Neuronal stem cell (in vitro differentiated cells): ENCODE measurements around the gene IFIT1B. TPM values are rescaled to one million over a fixed set of nuclear protein-coding genes. Genes with fewer than 3 reads are reported as not detected.
"Not testable (repeated sequence)": the region's sequence is repeated elsewhere in the genome, so short reads cannot be mapped to it uniquely, and the experiment has no call there.

Experiments used
- DNase-seq: peaks from one replicate; pipeline ENCODE4 v3.0.0-alpha.2; 2013; ENCODE audit warnings: low spot score
- H2AFZ ChIP-seq: one replicate; pipeline ENCODE4 v1.6.1; 2013; ENCODE audit warnings: mild to moderate bottlenecking, low read length, inconsistent platforms
- H2AK5ac ChIP-seq: 2 replicates; pipeline ENCODE4 v1.6.1; 2013; ENCODE audit warnings: low read depth, mild to moderate bottlenecking, inconsistent platforms, low read length, moderate library complexity, mixed read lengths
- H2BK120ac ChIP-seq: 2 replicates; pipeline ENCODE4 v1.6.1; 2013; ENCODE audit warnings: low read depth, mild to moderate bottlenecking, inconsistent platforms, low read length, moderate library complexity, mixed read lengths
- H2BK12ac ChIP-seq: one replicate; pipeline ENCODE4 v1.6.1; 2013; ENCODE audit warnings: low read length, inconsistent platforms
- H2BK15ac ChIP-seq: 2 replicates; pipeline ENCODE4 v1.6.1; 2013; ENCODE audit warnings: mild to moderate bottlenecking, low read length, inconsistent platforms, mixed read lengths
- H2BK5ac ChIP-seq: one replicate; pipeline ENCODE4 v1.6.1; 2013; ENCODE audit warnings: inconsistent platforms, mild to moderate bottlenecking, low read length, moderate library complexity
- H3K14ac ChIP-seq: one replicate; pipeline ENCODE4 v1.6.1; 2013; ENCODE audit warnings: low read length, inconsistent platforms
- H3K18ac ChIP-seq: 2 replicates; pipeline ENCODE4 v1.6.1; 2013; ENCODE audit warnings: low read length, inconsistent platforms
- H3K23ac ChIP-seq: 2 replicates; pipeline ENCODE4 v1.6.1; 2013; ENCODE audit warnings: low read depth, mild to moderate bottlenecking, mixed read lengths, low read length, inconsistent platforms; ENCODE audit not compliant: poor library complexity
- H3K27ac ChIP-seq: replicated peaks from 3 replicates; pipeline ENCODE4 v1.5.1; 2013; ENCODE audit warnings: low read length, inconsistent platforms
- H3K27me3 ChIP-seq, 3 experiments: 2 replicates each; pipeline ENCODE4 v1.6.1; 2013; ENCODE audit warnings: low read length in 3 of 3, mild to moderate bottlenecking in 2 of 3, inconsistent platforms in 1 of 3, low read depth in 1 of 3, mixed read lengths in 1 of 3, moderate library complexity in 1 of 3; ENCODE audit not compliant: control insufficient read depth in 3 of 3, insufficient read depth in 3 of 3
- H3K36me3 ChIP-seq, 2 donors: replicated peaks in 1 of 2; 2 replicates each; pipeline ENCODE4 v1.6.1; 2013; ENCODE audit warnings: low read length in 2 of 2; ENCODE audit not compliant: control insufficient read depth in 2 of 2, insufficient read depth in 2 of 2
- H3K4ac ChIP-seq: 2 replicates; pipeline ENCODE4 v1.6.1; 2013; ENCODE audit warnings: inconsistent platforms, mild to moderate bottlenecking, low read length, moderate library complexity
- H3K4me1 ChIP-seq, 2 donors: 1 replicate in 1 of 2; 2 replicates in 1 of 2; pipeline ENCODE4 v1.6.1; 2013; ENCODE audit warnings: low read length in 2 of 2, low read depth in 1 of 2; ENCODE audit not compliant: control insufficient read depth in 2 of 2, insufficient read depth in 1 of 2
- H3K4me2 ChIP-seq: one replicate; pipeline ENCODE4 v1.6.1; 2013; ENCODE audit warnings: mild to moderate bottlenecking, low read length, inconsistent platforms; ENCODE audit not compliant: insufficient read depth, poor library complexity, severe bottlenecking
- H3K4me3 ChIP-seq, 2 donors: 2 replicates each; pipeline ENCODE4 v1.5.1; 2013; ENCODE audit warnings: low read length in 2 of 2, mild to moderate bottlenecking in 2 of 2, inconsistent platforms in 1 of 2, moderate library complexity in 1 of 2
- H3K79me1 ChIP-seq: one replicate; pipeline ENCODE4 v1.6.1; 2013; ENCODE audit warnings: low read depth, mild to moderate bottlenecking, inconsistent platforms, low read length, moderate library complexity
- H3K9ac ChIP-seq: one replicate; pipeline ENCODE4 v1.6.1; 2013; ENCODE audit warnings: mild to moderate bottlenecking, low read depth, low read length, inconsistent platforms; ENCODE audit not compliant: poor library complexity
- H3K9me3 ChIP-seq, 2 donors: replicated peaks in 1 of 2; 2 replicates each; pipeline versions ENCODE3 to v1.6.1; 2013; ENCODE audit warnings: low read length in 2 of 2, mild to moderate bottlenecking in 2 of 2, inconsistent platforms in 1 of 2, low read depth in 1 of 2, mixed read lengths in 1 of 2, moderate library complexity in 1 of 2; ENCODE audit not compliant: control insufficient read depth in 2 of 2, insufficient read depth in 1 of 2
- H4K8ac ChIP-seq: one replicate; pipeline ENCODE4 v1.6.1; 2013; ENCODE audit warnings: low read depth, mild to moderate bottlenecking, inconsistent platforms, low read length, moderate library complexity
- H4K91ac ChIP-seq: one replicate; pipeline ENCODE4 v1.6.1; 2013; ENCODE audit warnings: low read length, low read depth, mild to moderate bottlenecking, inconsistent platforms; ENCODE audit not compliant: poor library complexity
- WGBS, 2 donors: extraction: QIAGEN DNeasy Blood & Tissue Kit; methylation state at CpG; one replicate each; pipeline ENCODE4 v1.1.7; 2013; ENCODE audit warnings: missing lambda C conversion rate in 2 of 2, mixed read lengths in 1 of 2; ENCODE audit not compliant: insufficient read length in 2 of 2, insufficient replicate concordance in 1 of 2; ENCODE audit errors: extremely low coverage in 2 of 2; 5-methylcytosine and 5-hydroxymethylcytosine counted together
- polyA plus RNA-seq, 2 experiments: library from polyadenylated mRNA; stranded (reverse); fragments of 200-250 nt; gene quantifications; one replicate each; pipeline ENCODE4 v1.2.3, GENCODE V29; 2013

The IFIT1B gene
- polyA plus RNA-seq (2013, experiment 1 of 2) = not detected
- not detected for polyA plus RNA-seq (2013, experiment 2 of 2)

DNA sequence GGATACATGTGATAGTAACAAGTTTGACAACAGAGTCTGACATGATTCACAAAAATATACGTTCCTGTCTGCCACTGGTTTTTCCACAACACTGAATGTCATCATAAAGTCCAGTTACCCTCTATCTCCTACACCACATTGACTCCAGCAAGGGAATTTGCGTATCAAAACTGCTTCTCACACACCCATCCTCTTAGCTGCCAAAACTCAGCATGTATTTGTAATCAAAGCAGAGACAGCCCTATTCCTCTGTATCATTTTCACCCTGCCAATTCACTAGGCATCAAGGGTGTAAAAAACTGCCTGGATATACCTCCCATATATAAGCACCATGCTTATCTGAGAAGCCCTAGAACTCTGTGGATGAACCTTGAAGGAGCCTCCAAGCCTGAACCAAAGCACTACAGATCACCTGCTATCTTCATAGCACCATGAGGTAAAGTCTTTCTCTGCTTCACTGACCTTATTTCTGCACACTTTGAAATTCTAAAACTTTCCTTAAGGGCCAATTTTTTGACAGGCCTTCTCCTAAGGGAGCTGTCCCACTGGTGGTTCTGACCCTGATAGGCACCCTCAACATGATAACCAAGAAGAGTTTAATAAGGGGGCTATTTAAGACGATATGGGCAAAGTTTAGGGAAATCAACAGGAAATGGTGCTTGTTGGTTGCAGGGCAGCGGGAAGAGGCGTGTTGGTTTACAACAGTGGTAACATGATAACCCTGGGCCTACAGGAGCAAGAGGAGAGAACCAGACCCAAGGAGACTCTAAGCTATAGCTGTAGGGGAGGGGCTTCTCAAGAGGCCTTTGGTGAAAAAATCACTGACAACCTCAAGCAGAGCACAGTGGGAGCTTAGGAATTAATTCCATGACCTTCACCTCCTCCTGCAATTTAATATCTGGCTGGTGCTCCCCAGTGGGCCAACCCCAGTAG, at the start of gene IFIT1B:
Gene IFIT1B (plus strand): TSS at position 352 of the 933 bp plus-strand sequence. CDS start 80 bp downstream, at position 432.
- H3K9ac ChIP-seq = no peak within 1 kb of the TSS
- no peak within 1 kb of the TSS for H3K4ac ChIP-seq
- no peak for DNase-seq
- H2BK15ac ChIP-seq = no peak within 1 kb of the TSS
- no peak within 1 kb of the TSS for H3K4me3 ChIP-seq
- H3K27me3 ChIP-seq = no peaks in the 10 kb centered on the region
- no peaks in the 10 kb centered on the region for H3K9me3 ChIP-seq
- no peak within 1 kb of the TSS for H3K4me2 ChIP-seq
- no peaks in the 10 kb centered on the region for H3K79me1 ChIP-seq
- H2AK5ac ChIP-seq = no peak within 1 kb of the TSS
- no peak within 1 kb of the TSS for H4K8ac ChIP-seq
- no peak within 1 kb of the TSS for H3K23ac ChIP-seq
- no peak within 1 kb of the TSS for H4K91ac ChIP-seq
- no peak within 1 kb of the TSS for H2BK120ac ChIP-seq
- H3K36me3 ChIP-seq = no peaks in the 10 kb centered on the region
- no CpG with 5 or more reads among the region's 5 CpGs for WGBS, 2 donors
- H2BK5ac ChIP-seq = no peak within 1 kb of the TSS
- no peak within 1 kb of the TSS for H3K27ac ChIP-seq
- no peak within 1 kb of the TSS for H2BK12ac ChIP-seq
- H2AFZ ChIP-seq = no peak within 1 kb of the TSS
- no peak within 1 kb of the TSS for H3K14ac ChIP-seq
- no peak within 1 kb of the TSS for H3K18ac ChIP-seq
- H3K4me1 ChIP-seq = peaks cover 2 to 10% of the 10 kb centered on the region in 2 donors

DNA sequence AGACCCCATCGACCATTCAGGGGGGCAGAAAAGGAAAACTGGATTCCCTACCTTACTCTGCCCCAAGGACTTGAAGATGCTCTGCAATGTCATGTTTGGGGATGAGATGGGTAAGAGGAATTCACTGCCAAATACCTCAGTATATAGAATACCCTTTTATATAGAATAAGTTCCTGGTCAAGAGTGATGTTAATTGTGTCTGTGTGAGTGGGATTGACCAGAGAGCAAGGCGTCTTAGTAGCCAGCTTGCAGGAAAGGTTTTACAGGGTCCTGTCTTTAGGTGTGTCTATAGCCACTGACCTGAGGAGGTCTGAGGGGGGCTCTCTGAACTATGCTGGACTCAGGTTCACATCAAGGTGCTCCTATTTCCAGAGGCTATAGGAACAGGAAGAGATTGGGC, 48.7 kb upstream of the IFIT1B start:
- Histone ChIP-seq H2AFZ (no peak overlapping the region), H3K4me2 (no peak overlapping the region), H3K79me1 (no peaks in the 10 kb centered on the region), H3K18ac (no peak overlapping the region), H4K8ac (no peak overlapping the region), H2BK15ac (no peak overlapping the region), H3K36me3 (no peaks in the 10 kb centered on the region), H3K9me3 (no peaks in the 10 kb centered on the region), H2BK5ac (no peak overlapping the region), H2AK5ac (no peak overlapping the region), H2BK120ac (no peak overlapping the region), H3K4ac (no peak overlapping the region), H3K14ac (no peak overlapping the region), H3K4me1 (peaks cover 15 to 22% of the 10 kb centered on the region in 2 donors), H2BK12ac (no peak overlapping the region), H3K27ac (no peak overlapping the region), H3K4me3 (no peak overlapping the region), H3K9ac (no peak overlapping the region), H3K27me3 (no peaks in the 10 kb centered on the region), H4K91ac (no peak overlapping the region), H3K23ac (no peak overlapping the region)
- WGBS, 2 donors = no CpG with 5 or more reads among the region's 2 CpGs
- no peak for DNase-seq

DNA sequence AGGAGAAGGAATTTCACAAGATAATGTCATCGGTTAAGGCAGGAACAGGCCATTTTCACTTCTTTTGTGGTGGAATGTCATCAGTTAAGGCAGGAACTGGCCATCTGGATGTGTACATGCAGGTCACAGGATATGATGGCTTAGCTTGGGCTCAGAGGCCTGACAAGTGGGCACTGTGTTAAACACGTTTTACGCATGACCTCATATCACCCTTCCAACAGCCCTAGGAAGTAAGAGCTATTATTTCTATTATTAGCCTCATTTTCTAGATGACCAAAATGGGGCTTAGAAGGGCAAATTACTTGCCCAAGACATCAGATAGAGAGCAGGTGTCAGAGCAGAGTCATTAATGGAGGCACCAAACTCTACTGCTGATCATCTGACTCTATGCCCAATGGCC, 47.8 kb upstream of the IFIT1B start:
- H4K91ac ChIP-seq, H3K23ac ChIP-seq, H3K79me1 ChIP-seq, H2AFZ ChIP-seq, H2BK120ac ChIP-seq, H3K4me2 ChIP-seq, H2BK15ac ChIP-seq, H3K14ac ChIP-seq, H3K27ac ChIP-seq, H3K18ac ChIP-seq, H3K4ac ChIP-seq, H3K9ac ChIP-seq, H2BK5ac ChIP-seq, H2AK5ac ChIP-seq, H2BK12ac ChIP-seq, H3K9me3 ChIP-seq, H3K36me3 ChIP-seq, H4K8ac ChIP-seq, DNase-seq, H3K4me3 ChIP-seq, H3K27me3 ChIP-seq: not testable (repeated sequence)
- peaks cover 15 to 22% of the 10 kb centered on the region in 2 donors for H3K4me1 ChIP-seq
- WGBS, 2 donors = no CpG with 5 or more reads among the region's 3 CpGs

DNA sequence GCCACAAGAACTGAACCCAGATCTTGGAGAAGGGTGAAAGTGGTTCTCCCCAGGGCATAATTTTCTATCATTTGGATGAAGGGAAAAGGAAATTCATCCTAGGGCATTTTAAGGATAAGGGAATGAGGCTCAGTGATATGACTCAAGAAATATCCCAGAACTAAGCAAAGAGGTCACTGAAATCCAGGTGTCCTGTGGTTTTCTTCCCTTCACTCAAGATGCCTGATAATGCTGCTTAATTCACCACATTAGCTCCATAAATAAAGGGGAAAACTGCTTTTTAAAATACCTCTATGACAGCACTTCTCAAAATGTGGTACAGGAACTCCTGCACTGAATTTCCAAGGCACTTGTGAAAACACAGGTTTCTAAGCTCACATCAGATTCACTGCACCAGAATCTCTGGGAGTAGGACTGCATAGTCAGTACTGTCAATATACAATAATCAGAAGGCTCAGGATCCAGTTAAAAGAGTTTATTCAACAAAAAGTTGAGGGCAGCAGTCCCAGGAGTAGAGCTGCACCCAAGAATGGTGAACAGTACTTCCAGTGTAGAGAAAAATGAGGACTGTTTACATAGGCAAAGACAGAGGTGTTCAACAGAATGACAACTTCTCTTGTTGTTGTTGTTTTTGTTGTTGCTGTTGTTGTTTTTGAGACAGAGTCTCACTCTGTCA, 47.2 kb upstream of the IFIT1B start:
- no peak overlapping the region for H2BK5ac ChIP-seq
- no peak for DNase-seq
- H3K27me3 ChIP-seq = no peaks in the 10 kb centered on the region
- no peaks in the 10 kb centered on the region for H3K36me3 ChIP-seq
- no peak overlapping the region for H3K23ac ChIP-seq
- no peak overlapping the region for H3K4me3 ChIP-seq
- no peak overlapping the region for H3K4ac ChIP-seq
- no peak overlapping the region for H2AK5ac ChIP-seq
- no peak overlapping the region for H2BK120ac ChIP-seq
- no peak overlapping the region for H4K8ac ChIP-seq
- H3K9me3 ChIP-seq = no peaks in the 10 kb centered on the region
- H3K4me1 ChIP-seq = peaks cover 15 to 22% of the 10 kb centered on the region in 2 donors
- H2AFZ ChIP-seq = no peak overlapping the region
- no peak overlapping the region for H3K14ac ChIP-seq
- no peak overlapping the region for H3K4me2 ChIP-seq
- H3K79me1 ChIP-seq = no peaks in the 10 kb centered on the region
- H2BK12ac ChIP-seq = no peak overlapping the region
- no peak overlapping the region for H2BK15ac ChIP-seq
- no peak overlapping the region for H3K27ac ChIP-seq
- H3K18ac ChIP-seq = no peak overlapping the region
- no peak overlapping the region for H4K91ac ChIP-seq
- no peak overlapping the region for H3K9ac ChIP-seq
